ENCODE results near the gene FUT3. TPM values are rescaled to one million over a fixed set of nuclear protein-coding genes. Genes with fewer than 3 reads are reported as not detected.
"Not testable (repeated sequence)": the region's sequence is repeated elsewhere in the genome, so short reads cannot be mapped to it uniquely, and the experiment has no call there.

The FUT3 gene
- total RNA-seq: not detected
- long read RNA-seq: 0 reads

GRCh38 chr19:5851302-5851701 is at the start of gene FUT3:
FUT3 (minus strand) TSS chr19:5851449.
- DNase-seq (ENCODE audit: low spot score): no peak

- no peak for DNase-seq (ENCODE audit: low spot score)
These were observed 49.7 kb upstream of the FUT3 start for GRCh38 chr19:5900976-5901375.

GRCh38 chr19:5899728-5900526 is 48.7 kb upstream of the FUT3 start:
- DNase-seq (ENCODE audit: low spot score): no peak

GRCh38 chr19:5897189-5897969 is 46.1 kb upstream of the FUT3 start:
- DNase-seq (ENCODE audit: low spot score): no peak

- no peak for DNase-seq (ENCODE audit: low spot score)
These were observed 45.3 kb upstream of the FUT3 start for GRCh38 chr19:5896365-5897076.

- DNase-seq (ENCODE audit: low spot score): no peak
These were observed 44.6 kb upstream of the FUT3 start for GRCh38 chr19:5895890-5896289.

- DNase-seq (ENCODE audit: low spot score): no peak
These were observed 44.2 kb upstream of the FUT3 start for GRCh38 chr19:5895409-5895808.

- DNase-seq (ENCODE audit: low spot score): no peak
These were observed 43.6 kb upstream of the FUT3 start for GRCh38 chr19:5894704-5895349.

GRCh38 chr19:5893907-5894703 is 42.9 kb upstream of the FUT3 start:
- DNase-seq (ENCODE audit: low spot score): no peak

GRCh38 chr19:5893296-5893903 is 42.2 kb upstream of the FUT3 start:
- no peak for DNase-seq (ENCODE audit: low spot score)

- DNase-seq (ENCODE audit: low spot score): no peak
These were observed 41.6 kb upstream of the FUT3 start for GRCh38 chr19:5892772-5893275.

- DNase-seq (ENCODE audit: low spot score): no peak
These were observed 40.9 kb upstream of the FUT3 start for GRCh38 chr19:5891938-5892771.

- DNase-seq (ENCODE audit: low spot score): no peak
These were observed 40.3 kb upstream of the FUT3 start for GRCh38 chr19:5891572-5891937.

- DNase-seq (ENCODE audit: low spot score): no peak
These were observed 38.9 kb upstream of the FUT3 start for GRCh38 chr19:5890099-5890498.

GRCh38 chr19:5889288-5889971 is 38.2 kb upstream of the FUT3 start:
- no peak for DNase-seq (ENCODE audit: low spot score)

GRCh38 chr19:5884065-5884811 is 33.0 kb upstream of the FUT3 start:
- not testable (repeated sequence) for DNase-seq (ENCODE audit: low spot score)

GRCh38 chr19:5883157-5883873 is 32.1 kb upstream of the FUT3 start:
- not testable (repeated sequence) for DNase-seq (ENCODE audit: low spot score)

Data from mesenteric fat pad (tissue), 1 donor.